GM20000 (cell line): ENCODE results near the gene GK.
"Not testable (repeated sequence)": the region's sequence is repeated elsewhere in the genome, so short reads cannot be mapped to it uniquely, and the experiment has no call there.

Experiments used
- DNase-seq: peaks from one replicate; pipeline ENCODE4 v3.0.0; 2012; ENCODE audit warnings: low spot score
- TF ChIP-seq, protein P1 (sequence below): IDR thresholded peaks from 2 replicates; pipeline ENCODE4 v1.5.1; 2012; ENCODE audit warnings: mild to moderate bottlenecking, control low read depth; ENCODE audit errors: extremely low read depth, missing control alignments

GK gene

DNA sequence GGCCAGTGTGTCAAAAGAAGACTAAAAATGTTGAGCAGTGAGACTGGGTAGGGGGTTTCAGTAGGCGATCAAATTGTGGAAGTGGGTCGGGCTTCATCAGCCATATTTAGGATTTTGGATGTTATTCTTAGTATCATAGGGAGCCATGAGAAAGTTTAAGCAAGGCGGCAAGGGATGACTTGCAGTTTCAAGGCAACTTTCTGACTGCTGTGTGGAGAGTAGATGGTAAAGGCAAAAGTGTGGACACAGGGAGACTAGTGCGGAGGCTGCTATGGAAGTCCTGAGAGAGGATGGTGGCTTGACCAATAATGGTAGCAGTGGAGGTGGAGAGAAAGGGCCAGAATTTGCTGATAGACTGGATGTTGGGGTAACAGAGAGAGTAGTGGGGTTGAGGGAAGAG is 15.4 kb downstream of the GK start:
- TF ChIP-seq, protein P1, sequence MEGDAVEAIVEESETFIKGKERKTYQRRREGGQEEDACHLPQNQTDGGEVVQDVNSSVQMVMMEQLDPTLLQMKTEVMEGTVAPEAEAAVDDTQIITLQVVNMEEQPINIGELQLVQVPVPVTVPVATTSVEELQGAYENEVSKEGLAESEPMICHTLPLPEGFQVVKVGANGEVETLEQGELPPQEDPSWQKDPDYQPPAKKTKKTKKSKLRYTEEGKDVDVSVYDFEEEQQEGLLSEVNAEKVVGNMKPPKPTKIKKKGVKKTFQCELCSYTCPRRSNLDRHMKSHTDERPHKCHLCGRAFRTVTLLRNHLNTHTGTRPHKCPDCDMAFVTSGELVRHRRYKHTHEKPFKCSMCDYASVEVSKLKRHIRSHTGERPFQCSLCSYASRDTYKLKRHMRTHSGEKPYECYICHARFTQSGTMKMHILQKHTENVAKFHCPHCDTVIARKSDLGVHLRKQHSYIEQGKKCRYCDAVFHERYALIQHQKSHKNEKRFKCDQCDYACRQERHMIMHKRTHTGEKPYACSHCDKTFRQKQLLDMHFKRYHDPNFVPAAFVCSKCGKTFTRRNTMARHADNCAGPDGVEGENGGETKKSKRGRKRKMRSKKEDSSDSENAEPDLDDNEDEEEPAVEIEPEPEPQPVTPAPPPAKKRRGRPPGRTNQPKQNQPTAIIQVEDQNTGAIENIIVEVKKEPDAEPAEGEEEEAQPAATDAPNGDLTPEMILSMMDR, result no peak
- no peak for DNase-seq

DNA sequence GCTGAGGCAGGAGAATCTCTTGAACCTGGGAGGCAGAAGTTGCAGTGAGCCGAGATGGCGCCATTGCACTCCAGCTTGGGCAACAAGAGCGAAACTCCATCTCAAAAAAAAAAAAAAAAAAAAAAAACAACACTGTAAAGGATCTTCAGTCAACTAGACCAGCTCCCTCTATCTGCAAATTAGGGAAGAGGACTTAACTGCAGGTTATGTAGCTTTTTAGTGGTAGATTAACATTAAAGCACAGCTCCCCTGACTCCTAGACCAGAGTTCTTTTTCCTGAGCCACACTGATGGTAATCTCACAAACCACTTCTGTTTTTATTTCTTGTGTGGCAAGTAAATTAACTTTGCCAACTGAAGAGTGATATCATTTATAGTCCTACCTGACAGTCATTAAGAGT is 18.0 kb downstream of the GK start:
- DNase-seq, result not testable (repeated sequence)

DNA sequence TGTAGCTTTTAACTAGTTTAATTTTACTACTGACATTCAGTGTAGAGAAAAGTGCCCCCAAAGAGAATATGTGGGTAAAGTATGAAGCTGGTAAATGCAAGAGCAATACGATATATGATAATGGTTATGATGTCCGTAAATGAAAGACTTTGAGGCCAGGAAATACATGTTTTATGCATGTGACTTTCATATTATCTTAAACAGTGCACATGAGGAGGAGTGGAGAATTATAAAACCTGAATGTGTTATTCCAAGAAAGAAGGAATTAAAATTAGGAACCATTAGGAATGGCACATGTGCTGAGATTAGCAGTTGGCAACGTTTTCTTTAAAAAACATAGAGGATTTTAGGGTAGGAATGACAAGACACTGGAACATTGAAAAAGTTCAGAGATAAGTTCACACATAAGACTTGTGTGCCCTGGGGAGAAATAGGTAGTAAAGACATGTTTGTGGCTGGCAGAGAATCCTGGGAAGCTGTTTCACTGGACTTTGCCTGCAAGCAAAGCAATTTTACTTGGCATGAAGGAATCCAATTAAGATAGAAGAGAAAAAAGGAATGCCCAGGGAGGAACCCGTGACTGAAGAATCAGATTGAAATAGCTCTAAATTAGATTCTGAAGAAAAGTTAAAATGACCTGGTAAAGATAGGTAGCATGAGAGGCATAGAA is 20.0 kb downstream of the GK start:
- TF ChIP-seq, protein P1, result no peak
- DNase-seq, result no peak

DNA sequence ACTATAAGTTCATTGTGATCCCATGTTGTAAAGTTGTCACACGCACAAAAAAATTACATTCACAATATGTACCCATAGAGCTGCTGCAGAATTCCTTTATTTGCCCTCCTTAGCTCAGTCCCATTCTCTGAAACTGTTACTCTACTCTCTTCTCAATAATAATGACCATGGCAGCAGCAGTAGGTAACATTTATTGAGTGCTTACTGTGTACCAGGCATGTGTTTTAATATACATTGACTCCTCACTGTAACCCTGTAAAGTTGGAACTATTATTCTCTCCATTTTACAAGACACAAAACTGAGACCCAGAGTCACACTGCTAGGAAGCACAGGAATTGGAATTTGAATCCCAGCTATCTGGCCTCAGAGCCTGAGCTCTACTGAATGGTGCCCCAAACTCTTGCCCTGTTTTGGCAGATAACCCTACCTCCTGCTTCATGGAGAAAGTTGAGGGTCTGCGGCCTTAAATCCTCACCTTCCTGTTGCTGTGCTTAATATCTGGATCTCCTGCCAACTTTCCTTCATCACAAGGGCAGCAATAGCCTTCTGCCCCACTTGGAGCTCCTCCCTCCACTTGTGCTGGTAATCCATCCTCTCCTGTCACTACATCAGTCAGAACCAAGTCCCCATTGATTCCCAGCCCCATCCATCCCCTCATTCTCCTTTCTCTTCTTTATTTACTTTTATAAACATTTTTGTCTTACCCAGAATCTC is 20.8 kb downstream of the GK start:
- no peak for DNase-seq
- TF ChIP-seq, protein P1, result no peak

DNA sequence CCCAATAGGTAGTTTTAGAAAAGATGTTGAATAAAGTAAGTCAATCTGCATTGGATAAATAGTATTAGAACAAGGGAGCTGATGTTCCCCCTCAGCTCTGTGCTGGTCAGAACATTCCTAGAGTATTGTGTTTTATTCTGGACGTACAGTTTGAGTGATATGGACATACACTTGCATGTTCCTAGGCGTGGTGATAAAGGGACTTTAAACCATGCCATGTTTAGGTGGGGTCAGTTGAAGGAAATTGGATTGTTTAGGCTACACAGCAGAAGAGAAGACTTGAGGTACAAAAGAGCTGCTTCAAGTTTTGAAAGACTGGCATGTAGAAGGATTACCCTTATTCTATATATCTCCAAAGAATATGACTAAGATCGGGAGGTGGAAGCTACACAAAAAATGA is 21.6 kb downstream of the GK start:
- DNase-seq, result no peak
- TF ChIP-seq, protein P1, result no peak

DNA sequence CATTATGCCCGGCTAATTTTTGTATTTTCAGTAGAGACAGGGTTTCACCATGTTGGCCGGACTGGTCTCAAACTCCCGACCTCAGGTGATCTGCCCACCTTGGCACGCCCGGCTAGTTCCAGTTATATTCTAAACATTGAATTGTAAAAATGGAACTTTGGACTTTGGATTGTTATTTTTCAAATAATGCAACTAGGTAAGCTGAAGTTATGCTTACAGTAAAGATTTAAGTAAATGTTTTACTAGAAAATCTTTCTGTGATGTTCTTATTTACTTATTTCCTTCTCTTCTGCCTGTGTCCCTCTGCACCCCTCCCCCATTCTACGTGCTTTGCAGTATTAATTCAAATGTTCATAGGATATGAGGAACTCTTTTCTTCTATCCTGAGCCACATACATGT is 26.1 kb downstream of the GK start:
- no peak for DNase-seq
- TF ChIP-seq, protein P1, result no peak

DNA sequence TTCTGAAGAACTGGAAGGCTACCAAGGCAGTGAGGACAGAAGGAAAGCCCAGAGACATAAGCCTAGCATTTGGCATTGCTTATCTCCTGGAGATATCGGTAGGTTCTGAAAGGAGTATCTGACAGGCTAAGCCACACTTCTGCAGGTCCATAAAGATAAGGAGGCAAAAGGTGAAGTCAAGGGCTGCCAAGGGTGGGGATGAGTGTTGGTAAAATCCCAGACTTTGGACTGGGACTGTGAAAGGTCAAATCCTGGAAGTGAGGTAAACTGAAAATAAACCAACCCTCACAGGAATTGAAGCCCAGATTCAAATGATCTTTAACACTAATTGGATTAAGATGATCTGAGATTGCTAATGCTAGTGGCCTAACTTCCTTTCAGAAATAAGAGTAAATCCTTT is 27.4 kb downstream of the GK start:
- TF ChIP-seq, protein P1, result no peak
- no peak for DNase-seq

DNA sequence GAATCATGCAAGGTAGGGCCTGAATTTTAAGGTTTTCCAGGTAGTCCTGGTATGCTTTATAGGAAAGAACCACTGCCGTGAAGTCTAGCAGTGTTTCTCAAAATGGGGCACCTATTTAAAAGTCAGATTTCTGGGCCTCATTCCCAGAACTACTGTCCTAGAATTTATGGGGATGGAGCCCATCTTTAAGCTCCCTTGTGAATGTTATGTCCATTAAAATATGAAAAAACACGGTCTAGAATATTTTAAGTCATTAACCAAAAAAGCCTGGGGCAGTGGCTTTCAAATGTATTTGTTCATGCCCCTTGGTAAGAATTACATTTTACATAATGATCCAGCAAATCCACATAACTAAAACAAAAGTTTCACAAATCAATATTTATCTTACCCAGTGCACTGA is 35.4 kb downstream of the GK start:
- no peak for DNase-seq
- TF ChIP-seq, protein P1, result no peak
